GM10266 (cell line): Measurements from ENCODE around the gene ADAM30.

Source experiments
- DNase-seq: peaks from one replicate; pipeline ENCODE4 v3.0.0; 2012; ENCODE audit errors: extremely low spot score
- CTCF ChIP-seq: IDR thresholded peaks from 2 replicates; pipeline ENCODE4 v1.5.1; 2012; ENCODE audit warnings: mild to moderate bottlenecking, low read depth; ENCODE audit not compliant: control insufficient read depth, insufficient read depth; ENCODE audit errors: missing control alignments

Gene ADAM30

GRCh38 chr1:119918301-119918700, 22.0 kb upstream of the ADAM30 start:
- TF ChIP-seq CTCF: no peak
- DNase-seq: no peak

- no peak for TF ChIP-seq CTCF
- no peak for DNase-seq
Measured at GRCh38 chr1:119917304-119918055, 21.2 kb upstream of the ADAM30 start.

- TF ChIP-seq CTCF: no peak
- DNase-seq: no peak
Measured at GRCh38 chr1:119915517-119915916, 19.2 kb upstream of the ADAM30 start.

GRCh38 chr1:119914071-119914470, 17.8 kb upstream of the ADAM30 start:
- DNase-seq: no peak
- no peak for TF ChIP-seq CTCF

GRCh38 chr1:119912963-119913362, 16.6 kb upstream of the ADAM30 start:
- TF ChIP-seq CTCF: no peak
- DNase-seq: no peak

- no peak for DNase-seq
- TF ChIP-seq CTCF: no peak
Measured at GRCh38 chr1:119911775-119912174, 15.5 kb upstream of the ADAM30 start.

- DNase-seq: no peak
- TF ChIP-seq CTCF: no peak
Measured at GRCh38 chr1:119910618-119911017, 14.3 kb upstream of the ADAM30 start.
